B cell (primary cell): ENCODE measurements around the gene PDPK1.
"Not testable (repeated sequence)": the region's sequence is repeated elsewhere in the genome, so short reads cannot be mapped to it uniquely, and the experiment has no call there.

ENCODE experiments used
- CTCF ChIP-seq: fragments of 200-600 bp; IDR thresholded peaks from one replicate; pipeline ENCODE4 v1.8.0; 2022; ENCODE audit warnings: antibody characterized with exemption, mild to moderate bottlenecking
- EZH2 ChIP-seq: IDR thresholded peaks from 2 replicates; pipeline ENCODE4 v1.6.1; 2012; ENCODE audit warnings: borderline replicate concordance, low read depth, mild to moderate bottlenecking, moderate library complexity, low read length; ENCODE audit not compliant: insufficient read depth, poor library complexity, severe bottlenecking

DNA sequence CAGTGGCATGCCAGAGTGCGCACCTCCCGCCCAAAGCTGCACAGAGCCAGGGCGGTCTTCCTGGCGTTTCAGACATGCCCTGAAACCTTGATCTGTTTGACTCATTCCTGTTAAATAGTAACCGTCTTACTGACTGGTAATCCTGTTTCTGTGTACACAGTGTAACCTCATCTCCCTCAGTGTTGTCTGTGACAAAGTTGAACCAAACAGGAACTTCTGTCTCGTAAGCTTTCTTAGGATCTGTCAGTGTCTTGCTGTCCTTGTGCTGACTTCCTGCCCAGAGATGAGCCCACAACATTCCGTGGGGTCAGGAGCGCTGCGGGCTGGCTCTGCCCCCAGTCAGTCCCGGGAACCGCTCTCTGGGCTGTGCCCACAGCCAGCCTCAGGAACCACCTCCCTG lies 30.8 kb downstream of the PDPK1 start:
- TF ChIP-seq EZH2, CTCF: not testable (repeated sequence)
